ENCODE data around the gene KIRREL1.

Gene KIRREL1

GRCh38 chr1:157993147-157993917 lies at the start of gene KIRREL1:
TSS of gene KIRREL1 (plus strand) at chr1:157993645. CDS start at chr1:157993677, 32 bp downstream.
- DNase-seq (ENCODE audit: low read depth in 1 of 2, low spot score in 1 of 2): no peak

- DNase-seq (ENCODE audit: low read depth in 1 of 2, low spot score in 1 of 2): no peak
These were observed 48.7 kb upstream of the KIRREL1 start for GRCh38 chr1:157944663-157945280.

- DNase-seq (ENCODE audit: low read depth in 1 of 2, low spot score in 1 of 2): no peak
These were observed 45.0 kb upstream of the KIRREL1 start for GRCh38 chr1:157948312-157949073.

- DNase-seq (ENCODE audit: low read depth in 1 of 2, low spot score in 1 of 2): no peak
These were observed 44.4 kb upstream of the KIRREL1 start for GRCh38 chr1:157949074-157949354.

- no peak for DNase-seq (ENCODE audit: low read depth in 1 of 2, low spot score in 1 of 2)
These were observed 42.2 kb upstream of the KIRREL1 start for GRCh38 chr1:157951230-157951629.

- DNase-seq (ENCODE audit: low read depth in 1 of 2, low spot score in 1 of 2): no peak
These were observed 40.8 kb upstream of the KIRREL1 start for GRCh38 chr1:157952601-157953000.

- DNase-seq (ENCODE audit: low read depth in 1 of 2, low spot score in 1 of 2): no peak
These were observed 38.2 kb upstream of the KIRREL1 start for GRCh38 chr1:157955221-157955620.

GRCh38 chr1:157955857-157956256 lies 37.6 kb upstream of the KIRREL1 start:
- no peak for DNase-seq (ENCODE audit: low read depth in 1 of 2, low spot score in 1 of 2)

- DNase-seq (ENCODE audit: low read depth in 1 of 2, low spot score in 1 of 2): no peak
These were observed 36.7 kb upstream of the KIRREL1 start for GRCh38 chr1:157956732-157957131.

GRCh38 chr1:157958263-157958662 lies 35.2 kb upstream of the KIRREL1 start:
- DNase-seq (ENCODE audit: low read depth in 1 of 2, low spot score in 1 of 2): no peak

GRCh38 chr1:157959750-157960149 lies 33.7 kb upstream of the KIRREL1 start:
- no peak for DNase-seq (ENCODE audit: low read depth in 1 of 2, low spot score in 1 of 2)

GRCh38 chr1:157960773-157961172 lies 32.7 kb upstream of the KIRREL1 start:
- DNase-seq (ENCODE audit: low read depth in 1 of 2, low spot score in 1 of 2): no peak

- DNase-seq (ENCODE audit: low read depth in 1 of 2, low spot score in 1 of 2): no peak
These were observed 31.4 kb upstream of the KIRREL1 start for GRCh38 chr1:157961805-157962762.

- DNase-seq (ENCODE audit: low read depth in 1 of 2, low spot score in 1 of 2): peak; percentile 20 to 30
These were observed 29.7 kb upstream of the KIRREL1 start for GRCh38 chr1:157963713-157964112.

- no peak for DNase-seq (ENCODE audit: low read depth in 1 of 2, low spot score in 1 of 2)
These were observed 27.9 kb upstream of the KIRREL1 start for GRCh38 chr1:157965584-157965983.

GRCh38 chr1:157966031-157966537 lies 27.4 kb upstream of the KIRREL1 start:
- no peak for DNase-seq (ENCODE audit: low read depth in 1 of 2, low spot score in 1 of 2)

- DNase-seq (ENCODE audit: low read depth in 1 of 2, low spot score in 1 of 2): no peak
These were observed 26.2 kb upstream of the KIRREL1 start for GRCh38 chr1:157967205-157967604.

GRCh38 chr1:157968508-157968907 lies 24.9 kb upstream of the KIRREL1 start:
- DNase-seq (ENCODE audit: low read depth in 1 of 2, low spot score in 1 of 2): no peak

GRCh38 chr1:157968946-157969345 lies 24.5 kb upstream of the KIRREL1 start:
- DNase-seq (ENCODE audit: low read depth in 1 of 2, low spot score in 1 of 2): no peak

GRCh38 chr1:157969697-157970485 lies 23.6 kb upstream of the KIRREL1 start:
- no peak for DNase-seq (ENCODE audit: low read depth in 1 of 2, low spot score in 1 of 2)
